ENCODE data around the gene FFAR4.
"Not testable (repeated sequence)": the region's sequence is repeated elsewhere in the genome, so short reads cannot be mapped to it uniquely, and the experiment has no call there.

The FFAR4 gene

DNA sequence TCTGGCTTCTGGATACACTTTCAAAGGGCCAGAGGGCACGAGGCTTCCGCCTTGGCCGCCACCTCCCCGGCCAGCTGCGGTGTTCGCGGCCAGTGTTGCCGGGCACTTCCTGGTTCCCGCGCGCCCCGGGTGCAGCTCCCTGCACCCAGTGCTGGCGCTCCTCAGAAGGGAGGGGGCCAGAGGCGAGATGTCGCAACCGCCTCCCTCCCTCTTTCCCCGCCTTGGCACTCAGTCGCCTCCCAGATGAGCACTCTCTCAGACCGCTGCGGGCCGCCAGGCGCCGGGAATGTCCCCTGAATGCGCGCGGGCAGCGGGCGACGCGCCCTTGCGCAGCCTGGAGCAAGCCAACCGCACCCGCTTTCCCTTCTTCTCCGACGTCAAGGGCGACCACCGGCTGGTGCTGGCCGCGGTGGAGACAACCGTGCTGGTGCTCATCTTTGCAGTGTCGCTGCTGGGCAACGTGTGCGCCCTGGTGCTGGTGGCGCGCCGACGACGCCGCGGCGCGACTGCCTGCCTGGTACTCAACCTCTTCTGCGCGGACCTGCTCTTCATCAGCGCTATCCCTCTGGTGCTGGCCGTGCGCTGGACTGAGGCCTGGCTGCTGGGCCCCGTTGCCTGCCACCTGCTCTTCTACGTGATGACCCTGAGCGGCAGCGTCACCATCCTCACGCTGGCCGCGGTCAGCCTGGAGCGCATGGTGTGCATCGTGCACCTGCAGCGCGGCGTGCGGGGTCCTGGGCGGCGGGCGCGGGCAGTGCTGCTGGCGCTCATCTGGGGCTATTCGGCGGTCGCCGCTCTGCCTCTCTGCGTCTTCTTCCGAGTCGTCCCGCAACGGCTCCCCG is at the start of gene FFAR4:
Gene FFAR4, plus strand, starts transcription at position 231 of the 842 bp plus-strand sequence. Its CDS starts 56 bp downstream, at position 287.
- DNase-seq: no peak

DNA sequence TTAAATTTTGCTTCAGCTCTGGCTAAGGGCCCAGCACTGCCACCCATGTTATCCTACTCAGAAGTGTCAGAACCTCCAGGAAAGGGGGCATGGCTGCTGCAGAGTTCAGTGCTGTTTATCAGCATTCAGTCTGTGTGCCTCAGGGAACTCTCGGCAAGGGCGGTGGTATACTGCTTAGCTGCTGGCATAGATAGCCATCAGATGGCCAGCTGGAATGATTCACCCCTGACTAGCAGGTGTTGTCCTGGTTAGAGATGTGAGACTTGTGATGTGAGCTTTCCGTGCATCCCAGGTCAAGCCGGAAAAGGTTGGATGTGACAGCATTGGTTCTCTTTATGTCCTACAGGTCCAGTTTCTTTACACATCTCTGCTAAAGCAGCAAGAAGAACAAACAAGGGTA is 47.9 kb upstream of the FFAR4 start:
- no peak for DNase-seq

DNA sequence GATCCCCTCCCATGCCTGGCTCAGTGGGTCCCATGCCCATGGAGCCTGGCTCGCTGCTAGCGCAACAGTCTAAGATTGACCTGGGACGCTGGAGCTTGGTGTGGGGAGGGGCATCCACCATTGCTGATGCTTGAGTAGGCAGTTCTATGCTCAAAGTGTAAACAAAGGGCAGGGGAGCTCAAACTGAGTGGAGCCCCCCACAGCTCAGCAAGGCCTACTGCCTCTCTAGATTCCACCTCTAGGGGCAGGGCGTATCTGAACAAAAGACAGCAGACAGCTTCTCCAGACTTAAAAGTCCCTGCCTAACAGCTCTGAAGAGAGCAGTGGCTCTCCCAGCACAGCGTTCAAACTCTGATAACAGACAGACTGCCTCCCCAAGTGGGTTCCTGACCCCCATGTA is 31.2 kb upstream of the FFAR4 start:
- DNase-seq: no peak

DNA sequence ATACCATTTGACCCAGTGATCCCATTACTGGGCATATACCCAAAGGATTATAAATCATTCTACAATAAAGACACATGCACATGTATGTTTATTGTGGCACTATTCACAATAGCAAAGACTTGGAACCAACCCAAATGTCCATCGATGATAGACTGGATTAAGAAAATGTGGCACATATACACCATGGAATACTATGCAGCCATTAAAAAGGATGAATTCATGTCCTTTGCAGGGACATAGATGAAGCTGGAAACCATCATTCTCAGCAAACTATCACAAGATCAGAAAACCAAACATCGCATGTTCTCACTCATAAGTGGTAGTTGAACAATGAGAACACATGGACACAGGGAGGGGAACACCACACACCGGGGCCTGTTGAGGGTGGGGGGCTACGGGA is 25.6 kb upstream of the FFAR4 start:
- not testable (repeated sequence) for DNase-seq

DNA sequence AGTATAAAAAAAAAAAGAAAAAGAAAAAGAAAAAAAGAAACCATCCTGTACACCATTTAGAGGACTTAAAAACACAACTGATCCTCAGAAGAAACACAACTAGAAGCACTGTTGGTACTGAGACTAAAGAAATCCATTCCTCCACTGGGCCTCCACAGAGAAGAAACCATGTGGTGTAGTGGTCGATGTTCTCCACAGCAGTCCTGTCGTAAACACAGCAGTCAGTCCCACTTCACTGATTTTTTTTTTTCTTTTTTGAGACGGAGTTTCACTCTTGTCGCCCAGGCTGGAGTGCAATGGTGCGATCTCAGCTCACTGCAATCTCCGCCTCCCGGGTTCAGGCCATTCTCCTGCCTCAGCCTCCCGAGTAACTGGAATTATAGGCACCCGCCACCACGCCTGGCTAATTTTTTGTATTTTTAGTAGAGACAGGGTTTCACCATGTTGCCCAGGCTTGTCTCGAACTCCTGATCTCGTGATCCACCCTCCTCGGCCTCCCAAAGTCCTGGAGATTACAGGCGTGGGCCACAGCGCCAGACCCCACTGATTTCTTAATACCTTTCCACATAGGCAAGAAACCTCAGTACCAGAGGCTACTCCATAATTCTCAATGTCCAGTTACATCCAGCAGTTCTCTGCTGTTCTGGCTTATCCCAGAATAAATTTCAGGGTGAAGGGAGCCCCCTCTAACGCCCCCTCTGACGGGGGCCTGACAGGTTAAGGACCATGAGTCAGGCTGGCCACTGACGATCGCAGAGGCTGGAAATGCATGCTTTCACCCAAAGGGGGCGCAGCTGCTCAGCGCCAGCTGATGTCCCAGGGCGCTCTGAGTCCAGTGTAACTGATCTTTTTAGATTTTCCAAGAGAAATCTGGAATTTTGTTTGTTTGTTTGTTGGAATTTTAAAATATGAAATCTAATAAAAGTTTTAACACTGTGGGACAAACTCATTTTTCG is 24.8 kb upstream of the FFAR4 start:
- peak; percentile 12 for DNase-seq

DNA sequence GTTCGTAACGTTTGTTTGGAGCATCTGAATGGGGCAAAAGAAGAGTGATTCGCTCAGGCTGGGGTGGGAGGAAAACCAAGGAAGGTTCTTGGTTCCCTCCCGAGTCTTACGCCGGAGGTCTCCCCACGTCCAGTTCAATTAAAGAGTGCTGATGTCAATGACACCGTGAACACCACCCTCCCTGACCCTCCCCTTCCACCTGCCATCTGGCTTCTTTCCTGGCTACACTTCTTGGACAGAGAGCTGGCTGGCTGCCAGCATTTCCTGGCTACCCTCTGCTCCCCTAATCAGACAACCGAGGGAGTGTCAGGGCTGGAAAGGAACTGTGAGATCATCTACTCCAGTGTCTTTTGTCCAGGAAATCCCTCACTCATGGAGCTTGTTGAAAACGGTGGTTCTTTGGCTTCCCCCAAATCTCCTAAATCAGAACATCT is 24.1 kb upstream of the FFAR4 start:
- peak; percentile 21 for DNase-seq

DNA sequence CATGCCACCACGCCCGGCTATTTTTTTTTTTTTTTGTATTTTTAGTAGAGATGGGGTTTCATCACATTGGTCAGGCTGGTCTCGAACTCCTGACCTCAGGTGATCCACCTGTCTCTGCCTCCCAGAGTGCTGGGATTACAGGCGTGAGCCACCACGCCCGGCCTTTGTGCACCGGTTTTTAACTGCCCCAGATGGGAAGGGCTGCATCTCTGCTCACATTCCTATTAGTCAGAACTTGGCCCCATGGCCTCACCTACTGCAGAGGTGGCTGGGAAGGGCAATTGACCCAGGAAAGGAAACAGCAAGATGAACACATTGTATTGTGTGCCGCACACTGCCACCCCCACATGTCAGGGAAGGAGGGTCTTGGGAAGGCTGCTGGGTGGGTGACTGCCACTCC is 19.5 kb upstream of the FFAR4 start:
- not testable (repeated sequence) for DNase-seq

DNA sequence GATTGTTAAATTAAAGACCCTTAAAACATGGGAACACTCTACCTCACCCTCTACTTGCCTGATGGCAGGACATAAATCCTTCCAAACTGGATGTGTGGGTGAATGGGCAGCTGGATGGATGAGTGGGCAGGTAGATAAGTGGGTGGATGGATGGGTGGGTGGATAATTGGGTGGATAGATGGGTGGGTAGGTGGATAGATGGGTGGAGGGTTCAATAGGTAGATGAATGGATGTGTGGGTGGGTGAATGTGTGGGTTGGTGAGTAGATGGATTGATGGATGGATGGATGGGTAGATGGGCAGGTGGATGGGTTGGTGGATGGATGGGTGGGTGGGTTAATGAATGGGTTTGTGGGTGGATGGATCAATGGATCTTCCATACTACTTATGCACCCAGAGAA is 18.9 kb upstream of the FFAR4 start:
- DNase-seq: no peak

DNA sequence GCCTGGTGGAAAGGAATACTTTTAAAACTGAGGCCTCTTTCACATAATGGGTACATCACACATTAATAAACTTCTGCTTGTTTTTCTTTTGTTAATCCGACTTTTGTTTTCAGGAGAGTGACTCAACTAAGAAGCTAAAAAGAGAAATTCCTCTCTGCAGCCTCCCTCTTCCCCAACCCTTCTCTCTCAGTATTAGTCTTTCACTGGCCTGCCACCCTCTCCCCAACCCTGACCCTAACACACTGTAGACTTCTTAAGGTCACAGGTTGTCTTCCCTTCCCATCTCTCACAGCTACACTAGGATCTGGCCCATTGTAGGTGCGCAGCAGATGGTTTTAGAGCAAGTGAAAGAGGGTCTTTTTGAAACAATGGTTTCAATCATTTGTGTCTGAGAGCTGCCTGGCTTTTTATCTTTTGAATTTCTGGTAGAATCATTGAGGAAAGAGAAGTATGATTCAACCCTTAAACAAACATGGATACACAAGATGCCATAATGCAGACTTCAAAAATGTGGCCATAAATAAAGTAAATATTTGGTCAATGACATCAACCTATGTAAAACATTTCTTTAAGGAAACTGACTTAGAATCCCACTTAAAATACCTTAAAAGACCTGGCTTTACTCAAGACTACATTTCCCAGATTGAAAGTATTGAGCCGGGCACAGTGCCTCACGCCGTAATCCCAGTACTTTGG is 17.9 kb upstream of the FFAR4 start:
- DNase-seq: peak; percentile 40

DNA sequence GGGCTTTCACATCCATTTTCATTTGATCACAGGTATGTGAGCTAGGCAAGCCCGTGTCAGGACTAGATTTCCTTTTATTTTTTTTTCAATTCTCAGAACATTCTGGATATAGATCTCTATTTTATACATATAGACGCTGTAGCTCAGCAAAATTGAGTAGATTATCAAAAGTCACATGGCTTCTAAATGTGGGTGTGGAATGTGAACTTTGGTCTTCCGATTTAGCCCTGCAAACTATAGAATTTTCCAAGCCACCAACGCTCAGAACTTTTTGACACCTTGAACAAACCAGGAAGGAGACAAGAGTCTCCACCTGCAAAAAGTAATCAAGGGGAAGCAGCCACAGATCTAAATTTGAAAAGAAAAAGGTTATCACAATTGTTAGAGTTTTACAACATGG is 15.9 kb upstream of the FFAR4 start:
- DNase-seq: no peak

DNA sequence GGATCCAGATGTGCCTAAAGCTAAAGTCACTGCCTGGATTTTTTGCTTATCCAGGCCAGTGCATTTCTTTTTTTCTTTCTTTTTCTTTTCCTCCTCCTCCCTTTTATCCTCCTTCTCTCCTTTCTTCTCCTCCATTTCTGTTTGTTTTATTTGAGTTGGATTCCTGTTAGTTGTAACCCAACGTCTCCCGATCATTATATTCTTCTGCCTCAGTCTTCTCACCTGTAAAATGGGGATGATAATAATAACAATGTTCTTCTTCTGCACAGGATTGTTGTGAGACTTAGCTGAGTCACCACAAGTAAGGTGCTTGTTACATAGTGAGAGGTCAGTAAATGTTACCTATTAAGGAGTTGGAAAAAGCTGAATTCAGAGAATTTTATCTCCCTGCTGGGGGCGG is 13.7 kb upstream of the FFAR4 start:
- DNase-seq: no peak

DNA sequence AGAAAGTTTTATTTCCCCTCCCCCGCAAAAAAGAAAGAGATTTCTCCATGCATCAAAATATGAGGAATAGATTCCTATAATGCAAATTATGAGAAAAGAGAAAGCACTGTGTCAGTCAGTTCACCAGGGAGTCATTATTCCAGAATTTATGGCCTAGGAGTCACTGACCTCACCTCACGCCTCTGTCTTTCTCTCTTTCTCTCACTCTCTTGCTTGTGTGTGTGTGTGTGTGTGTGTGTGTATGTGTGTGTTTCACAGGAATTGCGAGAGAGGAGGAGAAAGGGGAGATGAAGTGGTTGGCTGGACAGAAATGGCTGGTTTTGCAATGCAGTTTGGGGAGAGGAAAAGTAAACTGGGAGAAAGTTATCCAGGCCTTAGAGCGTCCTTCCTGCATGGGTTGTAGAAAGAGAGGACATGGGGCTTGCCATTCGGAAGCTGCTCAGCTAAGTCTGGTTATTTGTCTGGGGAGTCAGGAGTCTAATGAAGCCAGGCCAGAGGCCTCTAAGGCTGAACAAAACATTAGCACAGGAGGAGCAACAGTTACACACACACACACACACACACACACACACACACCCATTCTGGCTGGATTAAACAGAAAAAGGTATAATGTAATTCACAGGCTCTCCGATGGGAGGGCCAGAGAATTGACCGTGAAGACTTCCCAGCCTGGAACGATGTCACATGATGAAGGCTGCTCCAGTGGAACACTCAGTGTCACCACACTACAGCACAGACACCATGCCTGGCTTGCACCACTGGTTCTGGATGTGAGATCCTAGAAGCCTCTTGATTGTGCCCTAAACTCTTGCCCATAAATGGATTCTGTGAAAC is 12.8 kb upstream of the FFAR4 start:
- DNase-seq: peak; percentile 9

DNA sequence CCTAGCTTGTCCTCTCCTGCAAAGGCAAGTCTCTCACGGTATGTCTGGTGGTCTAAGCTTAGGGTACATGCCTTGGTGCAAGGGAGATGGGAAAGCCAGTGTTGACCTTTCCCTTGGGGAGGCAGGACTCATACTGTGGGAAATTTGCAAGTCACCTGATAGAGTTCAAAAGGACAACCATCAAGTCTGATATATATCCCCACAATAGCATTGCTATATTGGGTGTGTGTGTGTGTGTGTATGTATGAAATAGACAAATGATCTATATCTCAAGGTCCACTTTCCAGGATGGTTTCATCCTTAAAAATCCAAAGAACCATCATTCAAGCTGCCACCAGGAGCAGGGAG is 12.2 kb upstream of the FFAR4 start:
- no peak for DNase-seq

DNA sequence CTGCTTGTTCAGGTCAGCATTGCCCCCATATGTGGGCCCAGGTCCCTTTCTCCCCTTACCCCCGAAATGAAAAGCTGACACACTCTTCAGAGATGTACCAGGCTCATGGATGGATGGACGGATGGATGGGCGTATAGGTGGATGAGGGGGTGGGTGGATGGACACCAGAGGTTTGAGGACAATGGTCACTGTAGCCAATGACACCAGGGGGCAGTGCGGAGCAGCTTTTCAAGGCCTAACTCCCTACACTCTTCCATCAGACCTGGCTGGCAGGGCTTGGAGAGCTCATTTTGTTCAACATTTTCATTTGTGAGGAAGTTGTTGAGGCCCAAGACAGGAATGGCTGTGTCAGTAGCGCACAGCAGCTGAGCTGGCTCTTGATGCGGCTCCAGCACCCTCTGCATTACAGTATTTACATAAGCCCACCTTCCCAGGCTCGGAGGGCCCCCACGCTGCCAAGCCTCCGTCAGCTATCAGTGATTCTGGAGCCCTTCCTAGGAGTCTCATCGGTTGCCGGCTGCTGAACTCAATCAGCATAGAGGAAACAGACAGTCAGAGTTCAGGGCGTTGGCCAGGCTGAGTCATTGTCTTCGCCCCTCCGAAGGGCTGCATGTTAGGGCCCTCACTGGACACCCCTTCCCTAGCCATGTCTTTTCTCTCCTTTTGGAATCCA is 11.6 kb upstream of the FFAR4 start:
- DNase-seq: peak; percentile 55

DNA sequence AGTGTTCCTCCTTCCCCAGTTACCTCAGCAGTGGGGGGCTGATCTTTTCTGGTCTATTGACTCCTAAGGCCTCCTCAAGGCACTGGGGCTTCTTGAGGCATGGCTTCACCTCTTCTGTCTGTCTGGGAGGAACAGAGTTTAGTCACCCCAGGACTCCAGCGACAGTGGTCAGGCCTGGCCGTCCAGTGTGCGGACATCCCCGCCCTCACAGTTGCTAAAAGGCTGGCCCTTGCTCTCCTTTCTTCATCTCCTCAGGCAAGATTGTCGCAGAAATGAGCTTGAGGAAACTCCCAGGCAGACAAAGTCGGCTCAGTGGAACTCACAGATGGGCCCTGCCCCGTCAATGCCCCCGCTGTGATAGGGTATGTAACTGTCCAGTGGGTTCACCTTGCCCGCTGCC is 7.0 kb upstream of the FFAR4 start:
- no peak for DNase-seq

DNA sequence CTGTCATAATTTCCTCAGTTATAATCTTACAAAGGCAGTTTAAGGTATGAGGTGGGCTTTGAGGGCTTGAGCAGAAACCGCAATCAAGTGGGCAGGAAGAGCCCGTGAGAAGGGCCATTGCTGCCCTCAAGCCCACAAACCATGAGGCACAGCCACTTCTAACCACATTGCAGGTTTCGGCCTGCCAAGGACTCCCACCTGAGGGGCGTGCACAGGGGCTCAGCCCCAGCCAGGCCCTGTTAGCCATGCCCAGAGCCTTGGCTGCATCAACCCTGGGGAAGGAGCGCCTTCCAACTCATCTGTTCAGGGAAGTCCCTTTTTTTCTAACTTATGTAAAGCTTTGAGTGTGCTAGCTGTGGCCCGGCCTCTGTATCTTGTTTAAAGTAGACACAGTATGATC is 5.9 kb upstream of the FFAR4 start:
- no peak for DNase-seq

DNA sequence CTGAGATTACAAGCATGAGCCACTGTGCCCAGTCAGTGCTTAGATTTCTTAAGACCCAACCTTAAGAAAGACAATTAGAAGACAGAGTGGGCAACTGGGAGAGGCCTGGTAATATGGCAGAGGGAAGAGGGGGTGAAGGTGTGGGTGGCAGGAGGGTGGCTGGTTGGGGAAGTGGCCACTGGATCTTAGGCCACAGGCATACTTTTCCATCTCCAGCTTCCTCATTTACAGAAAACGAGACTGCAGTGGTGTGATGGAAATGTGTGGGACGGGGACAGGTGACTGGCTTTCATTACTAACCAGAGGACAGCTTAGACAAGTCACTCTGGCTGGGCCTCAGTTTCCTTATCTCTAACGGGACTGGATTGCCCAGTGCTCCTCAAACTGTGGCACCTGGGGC is 1.0 kb upstream of the FFAR4 start:
- DNase-seq: no peak

DNA sequence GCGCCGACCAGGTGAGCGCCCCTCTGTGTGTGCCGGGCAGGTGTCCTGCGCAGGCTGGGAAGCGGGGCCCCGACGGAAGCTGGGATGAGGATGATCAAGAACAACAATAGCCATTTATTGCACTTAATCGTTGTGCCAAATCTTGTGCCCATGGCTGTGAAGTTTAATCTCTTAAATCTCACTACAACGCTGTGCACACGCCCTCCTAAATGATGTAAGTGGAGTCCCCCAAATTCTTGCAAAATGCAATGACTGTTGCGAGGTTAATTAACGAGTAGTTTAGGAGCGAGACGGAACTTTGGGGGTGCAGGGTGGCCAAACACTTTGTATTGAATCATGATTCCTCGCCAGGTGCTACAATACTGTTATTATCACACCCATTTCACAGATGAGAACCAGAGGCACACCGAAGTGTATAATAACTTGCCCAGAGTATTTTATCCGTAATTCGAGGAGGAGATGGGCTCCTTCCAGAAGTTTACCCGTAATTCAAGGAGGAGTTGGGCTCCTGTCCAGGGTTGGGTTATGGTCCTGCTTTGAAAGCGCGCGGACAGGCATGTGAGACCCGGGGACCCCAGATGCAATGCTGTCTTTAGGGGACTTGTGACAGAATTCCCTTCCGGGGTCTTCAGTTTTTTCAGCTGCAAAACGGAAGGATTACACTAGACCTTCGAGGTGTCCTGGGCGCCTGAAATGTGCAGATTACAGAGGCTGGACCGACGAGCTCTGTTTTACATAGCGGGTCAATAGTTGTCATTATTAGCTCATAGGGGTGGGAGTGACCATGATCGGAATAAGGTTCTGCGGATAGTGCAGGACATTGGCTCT is 1.0 kb downstream of the FFAR4 start:
- no peak for DNase-seq

DNA sequence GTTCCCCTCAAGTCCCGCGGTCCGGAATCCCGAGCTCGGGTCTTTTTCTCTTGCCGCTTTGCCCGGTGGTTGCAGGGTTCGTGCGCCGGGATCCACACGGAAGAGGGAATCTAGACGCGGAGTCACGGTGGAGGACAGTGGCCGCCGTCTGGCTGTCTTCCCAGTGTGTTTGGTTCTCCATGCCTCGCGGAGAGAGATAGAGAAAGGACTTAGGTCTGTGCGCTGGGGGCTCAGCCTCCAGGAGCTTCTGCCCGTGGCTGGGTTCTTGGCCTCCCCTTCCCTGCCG is 1.6 kb downstream of the FFAR4 start:
- DNase-seq: no peak

DNA sequence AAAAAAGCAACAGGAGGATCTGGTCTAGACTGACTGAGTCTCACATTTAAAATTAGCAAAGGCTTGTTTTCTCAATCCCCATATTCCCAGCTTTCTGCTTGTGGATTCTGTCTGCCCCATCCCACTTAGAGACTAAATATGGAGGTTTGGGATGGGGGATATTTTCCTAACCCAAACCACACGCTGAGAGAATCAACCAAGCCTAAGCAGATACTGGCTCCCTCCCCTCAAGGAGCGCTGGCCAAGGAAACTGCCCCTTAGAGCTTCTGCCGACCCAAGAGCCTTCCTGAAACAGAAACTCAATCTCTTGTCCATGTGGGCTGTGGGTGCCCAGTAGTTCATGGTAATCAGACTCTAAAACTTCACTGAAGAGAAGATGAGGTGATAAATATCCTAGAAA is 3.9 kb downstream of the FFAR4 start:
- no peak for DNase-seq

DNA sequence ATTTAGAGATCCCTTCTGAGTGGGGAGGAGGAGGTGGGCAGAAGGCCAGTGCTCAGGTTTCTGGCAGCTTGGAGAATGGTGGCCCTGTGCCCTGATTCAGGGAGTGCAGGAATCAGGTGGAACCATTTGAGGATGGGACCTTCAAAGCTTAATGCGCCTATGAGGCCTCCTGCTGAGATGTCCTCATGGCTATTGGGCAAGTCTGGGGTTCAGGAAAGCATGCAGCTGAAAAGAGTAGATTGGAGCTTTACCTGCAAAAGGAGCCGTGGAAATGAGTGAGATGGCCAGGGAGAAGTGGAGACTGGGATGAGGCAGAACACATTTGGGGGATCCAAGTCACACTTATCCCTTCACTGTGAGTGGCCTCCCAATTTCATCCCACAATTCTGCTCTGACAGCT is 6.1 kb downstream of the FFAR4 start:
- DNase-seq: no peak

Data from fibroblast of skin of right biceps (primary cell).